H1 (cell line): ENCODE results near the gene MKRN1. TPM values are rescaled to one million over a fixed set of nuclear protein-coding genes. Genes with fewer than 3 reads are reported as not detected.

ENCODE experiments used
- CTCF ChIA-PET: fragments of 300-600 bp; sonication (Branson Sonifier 250); formaldehyde crosslinking; loops from one replicate; lab custom pipeline; 2021; ENCODE audit not compliant: partially characterized antibody; lab: Charles Lee
- POLR2A ChIA-PET: fragments of 300-600 bp; sonication (Branson Sonifier 250); formaldehyde crosslinking; loops from one replicate; lab custom pipeline; 2021; ENCODE audit warnings: inconsistent platforms; ENCODE audit not compliant: partially characterized antibody; lab: Charles Lee
- DNase-seq, 2 experiments: peaks; one replicate each; pipeline versions ENCODE4 v3.0.0 to v3.0.0-alpha.2; 2010 to 2022; ENCODE audit warnings: low spot score in 2 of 2, low read depth in 1 of 2, mixed read lengths in 1 of 2
- FAIRE-seq: peaks from 2 replicates; lab custom pipeline; 2011; peaks lifted over from hg19 to GRCh38; lab: Jason Lieb, UNC
- H2AFZ ChIP-seq: 2 replicates; pipeline ENCODE4 v1.8.1; 2012; ENCODE audit warnings: low read length, inconsistent platforms
- H2AK5ac ChIP-seq: 2 replicates; pipeline ENCODE4 v1.6.1; 2013; ENCODE audit warnings: low read depth, low read length
- H2BK120ac ChIP-seq: replicated peaks from 2 replicates; pipeline ENCODE3; 2013; ENCODE audit warnings: low read depth, low read length, inconsistent platforms
- H2BK12ac ChIP-seq: 2 replicates; pipeline ENCODE4 v1.6.1; 2013; ENCODE audit warnings: low read depth, low read length
- H2BK15ac ChIP-seq: 2 replicates; pipeline ENCODE4 v1.6.1; 2013; ENCODE audit warnings: low read length
- H2BK20ac ChIP-seq: 2 replicates; pipeline ENCODE4 v1.6.1; 2013; ENCODE audit warnings: low read length
- H2BK5ac ChIP-seq: 2 replicates; pipeline ENCODE4 v1.6.1; 2013; ENCODE audit warnings: low read depth, low read length
- H3K14ac ChIP-seq: 2 replicates; pipeline ENCODE4 v1.6.1; 2013; ENCODE audit warnings: inconsistent platforms; ENCODE audit not compliant: insufficient read length
- H3K18ac ChIP-seq: 2 replicates; pipeline ENCODE4 v1.6.1; 2013; ENCODE audit warnings: low read length; ENCODE audit errors: extremely low read depth
- H3K23ac ChIP-seq: 2 replicates; pipeline ENCODE4 v1.6.1; 2013; ENCODE audit warnings: inconsistent platforms; ENCODE audit not compliant: insufficient read length
- H3K23me2 ChIP-seq: 2 replicates; pipeline ENCODE4 v1.6.1; 2013; ENCODE audit warnings: low read depth, low read length
- H3K27ac ChIP-seq: 2 replicates; pipeline ENCODE4 v1.6.1; 2011; ENCODE audit warnings: low read depth, low read length, inconsistent platforms
- H3K27me3 ChIP-seq, 4 experiments: replicated peaks in 1 of 4; 1 replicate in 1 of 4; 2 replicates in 3 of 4; pipeline versions ENCODE4 v1.6.1 to v1.8.1; 2011 to 2013; ENCODE audit warnings: low read length in 3 of 4, mild to moderate bottlenecking in 3 of 4, inconsistent platforms in 2 of 4, mixed read lengths in 2 of 4, moderate library complexity in 1 of 4; ENCODE audit not compliant: control insufficient read depth in 3 of 4, insufficient read depth in 3 of 4; ENCODE audit errors: extremely low read depth in 1 of 4
- H3K36me3 ChIP-seq, 4 experiments: 2 replicates each; pipeline versions ENCODE4 v1.6.1 to v1.8.1; 2011 to 2013; ENCODE audit warnings: mild to moderate bottlenecking in 4 of 4, low read length in 3 of 4, moderate library complexity in 2 of 4, control low read depth in 1 of 4, inconsistent platforms in 1 of 4; ENCODE audit not compliant: insufficient read depth in 4 of 4, control insufficient read depth in 2 of 4
- H3K4ac ChIP-seq: replicated peaks from 2 replicates; pipeline ENCODE3; 2013; ENCODE audit warnings: low read length, low read depth, mixed read lengths, inconsistent platforms; ENCODE audit not compliant: insufficient read length
- H3K4me1 ChIP-seq, 4 experiments: replicated peaks in 1 of 4; 1 replicate in 1 of 4; 2 replicates in 3 of 4; pipeline versions ENCODE4 v1.6.1 to v1.8.1; 2011 to 2013; ENCODE audit warnings: low read length in 3 of 4, inconsistent platforms in 2 of 4, mixed read lengths in 1 of 4; ENCODE audit not compliant: insufficient read depth in 4 of 4, control insufficient read depth in 3 of 4
- H3K4me2 ChIP-seq, 2 experiments: 2 replicates each; pipeline versions ENCODE4 v1.6.1 to v1.8.1; 2011 to 2013; ENCODE audit warnings: low read depth in 2 of 2, low read length in 2 of 2, control low read depth in 1 of 2, inconsistent platforms in 1 of 2, mild to moderate bottlenecking in 1 of 2; ENCODE audit not compliant: insufficient read depth in 1 of 2
- H3K4me3 ChIP-seq, 4 experiments: fragments of 200-600, 300-600 bp in 1 of 4; sonication (generic), shearing (Covaris generic), sonication (Bioruptor Twin) in 1 of 4; 2 replicates each; pipeline versions ENCODE4 v1.5.1 to v1.8.1; 2011 to 2016; ENCODE audit warnings: low read length in 4 of 4, low read depth in 3 of 4, control low read depth in 2 of 4, inconsistent platforms in 2 of 4, mild to moderate bottlenecking in 2 of 4, mixed read lengths in 1 of 4, moderate library complexity in 1 of 4; ENCODE audit not compliant: insufficient read depth in 2 of 4; ENCODE audit errors: extremely low read depth in 1 of 4
- H3K56ac ChIP-seq: replicated peaks from 2 replicates; pipeline ENCODE3; 2013; ENCODE audit warnings: low read depth, mild to moderate bottlenecking, mixed read lengths, low read length, inconsistent platforms; ENCODE audit not compliant: insufficient read length
- H3K79me1 ChIP-seq: 2 replicates; pipeline ENCODE4 v1.6.1; 2013; ENCODE audit warnings: low read depth, low read length, control low read depth
- H3K79me2 ChIP-seq, 2 experiments: 2 replicates each; pipeline versions ENCODE4 v1.6.1 to v1.8.1; 2012 to 2013; ENCODE audit warnings: low read length in 2 of 2, mild to moderate bottlenecking in 2 of 2, inconsistent platforms in 1 of 2; ENCODE audit not compliant: insufficient read depth in 2 of 2, control insufficient read depth in 1 of 2
- H3K9ac ChIP-seq, 4 experiments: replicated peaks in 1 of 4; 1 replicate in 1 of 4; 2 replicates in 3 of 4; pipeline versions ENCODE4 v1.6.1 to v1.8.1; 2011 to 2013; ENCODE audit warnings: low read depth in 3 of 4, low read length in 3 of 4, control low read depth in 2 of 4, mild to moderate bottlenecking in 2 of 4, moderate library complexity in 2 of 4, inconsistent platforms in 1 of 4; ENCODE audit errors: extremely low read depth in 1 of 4
- H3K9me3 ChIP-seq, 2 experiments: 2 replicates each; pipeline versions ENCODE4 v1.6.1 to v1.8.1; 2012 to 2013; ENCODE audit warnings: mild to moderate bottlenecking in 2 of 2, moderate library complexity in 2 of 2, control low read depth in 1 of 2, inconsistent platforms in 1 of 2, low read depth in 1 of 2, low read length in 1 of 2, mixed read lengths in 1 of 2; ENCODE audit not compliant: insufficient read depth in 2 of 2
- H4K20me1 ChIP-seq, 2 experiments: replicated peaks in 1 of 2; 2 replicates each; pipeline versions ENCODE3 to v1.8.1; 2011 to 2013; ENCODE audit warnings: inconsistent platforms in 2 of 2, low read length in 2 of 2, mild to moderate bottlenecking in 1 of 2; ENCODE audit not compliant: insufficient read depth in 2 of 2, control insufficient read depth in 1 of 2
- H4K5ac ChIP-seq: 2 replicates; pipeline ENCODE4 v1.6.1; 2013; ENCODE audit warnings: low read length, low read depth, mixed read lengths, inconsistent platforms; ENCODE audit not compliant: insufficient read length
- H4K8ac ChIP-seq: 2 replicates; pipeline ENCODE4 v1.8.0; 2013; ENCODE audit warnings: mild to moderate bottlenecking, moderate library complexity, low read length, inconsistent platforms; ENCODE audit not compliant: insufficient read depth; ENCODE audit errors: extremely low read depth
- H4K91ac ChIP-seq: replicated peaks from 2 replicates; pipeline ENCODE3; 2013; ENCODE audit warnings: low read length, mixed read lengths, inconsistent platforms; ENCODE audit not compliant: insufficient read length
- ATF3 ChIP-seq: IDR thresholded peaks from 2 replicates; pipeline ENCODE4 v1.6.1; 2011; ENCODE audit warnings: low read depth, mild to moderate bottlenecking, low read length; ENCODE audit not compliant: insufficient read depth
- CTCF ChIP-seq, 3 experiments: IDR thresholded peaks; 1 replicate in 2 of 3; 2 replicates in 1 of 3; pipeline versions ENCODE4 v1.5.1 to v1.6.1; 2011; ENCODE audit warnings: low read length in 3 of 3, mild to moderate bottlenecking in 3 of 3, inconsistent platforms in 2 of 3, low read depth in 1 of 3, moderate library complexity in 1 of 3; ENCODE audit not compliant: insufficient read depth in 1 of 3; ENCODE audit errors: control extremely low read depth in 1 of 3
- GTF2F1 ChIP-seq: IDR thresholded peaks from 2 replicates; pipeline ENCODE4 v1.6.1; 2012; ENCODE audit warnings: low read depth, low read length, improper control_type of control experiment, borderline replicate concordance
- MAX ChIP-seq: IDR thresholded peaks from 2 replicates; pipeline ENCODE4 v1.6.1; 2012; ENCODE audit warnings: inconsistent platforms
- NRF1 ChIP-seq: IDR thresholded peaks from 2 replicates; pipeline ENCODE4 v1.6.1; 2011; ENCODE audit warnings: mild to moderate bottlenecking, low read depth, low read length, improper control_type of control experiment
- POLR2AphosphoS5 ChIP-seq: IDR thresholded peaks from 2 replicates; pipeline ENCODE4 v1.6.1; 2011; ENCODE audit warnings: low read depth, low read length
- RAD21 ChIP-seq, 2 experiments: IDR thresholded peaks in 1 of 2; conservative IDR thresholded peaks in 1 of 2; 2 replicates each; pipeline ENCODE4 v1.6.1; 2011; ENCODE audit warnings: low read depth in 2 of 2, low read length in 2 of 2, improper control_type of control experiment in 1 of 2, inconsistent platforms in 1 of 2, mild to moderate bottlenecking in 1 of 2, moderate library complexity in 1 of 2
- TEAD4 ChIP-seq: IDR thresholded peaks from 2 replicates; pipeline ENCODE4 v1.6.1; 2012; ENCODE audit warnings: low read depth, low read length, inconsistent platforms, mixed read lengths
- WGBS, 2 experiments: shearing (Covaris generic) in 1 of 2; methylation state at CpG; one replicate each; pipeline versions ENCODE4 v1.1.6 to v1.1.7; 2013 to 2015; ENCODE audit warnings: low lambda C conversion rate in 2 of 2, mixed read lengths in 2 of 2, inconsistent platforms in 1 of 2, low coverage in 1 of 2, missing lambda C conversion rate in 1 of 2; ENCODE audit not compliant: insufficient replicate concordance in 2 of 2, insufficient coverage in 1 of 2, insufficient read length in 1 of 2; ENCODE audit errors: extremely low coverage in 1 of 2, missing lambda C conversion rate in 1 of 2; 5-methylcytosine and 5-hydroxymethylcytosine counted together
- polyA plus RNA-seq, 7 experiments: library from polyadenylated mRNA; depleted of rRNA in 3 of 7; stranded (reverse) in 5 of 7; unstranded in 2 of 7; fragments of >200 nt in 5 of 7; fragments of 200-250 nt in 2 of 7; gene quantifications; 1 replicate in 5 of 7; 2 replicates in 1 of 7; 4 replicates in 1 of 7; pipeline versions ENCODE4 v1.2.1 to v1.2.3, GENCODE V29; 2011 to 2013; ENCODE audit warnings: missing spikeins in 2 of 7, mixed read lengths in 2 of 7
- total RNA-seq: library from RNA; stranded (reverse); fragmentation: NEBNext Ultra II Directional; extraction: Animal tissue kit (Norgen Biotek cat#: 25700); gene quantifications from 2 replicates; pipeline ENCODE4 v1.2.1, GENCODE V29; 2021

MKRN1 gene
- total and polyA plus RNA-seq, 2 of the 8 experiments (the other 6 are each of a cell fraction or from before 2014, with no cell fraction given): 46.2 to 99.6 TPM

- FAIRE-seq: peak; percentile 39
- TF ChIP-seq MAX: 0 out of 2 replicates have a peak, but pooled peaks have one; percentile 15
- TF ChIP-seq RAD21 (IDR thresholded peaks at IDR 0.05 in 1 of 2, conservative IDR thresholded peaks at IDR 0.05 in 1 of 2; ENCODE audit: low read depth in 2 of 2, low read length in 2 of 2): peak; percentile 31 to 54
- TF ChIP-seq TEAD4: no peak
- no peak for TF ChIP-seq POLR2AphosphoS5
- TF ChIP-seq NRF1: no peak
- TF ChIP-seq GTF2F1: no peak
- TF ChIP-seq ATF3: no peak
- peak in 1 of 3 experiments; percentile 25; a peak in 1 of 4 replicates for TF ChIP-seq CTCF (IDR thresholded peaks at IDR 0.05; ENCODE audit: control extremely low read depth in 1 of 3, insufficient read depth in 1 of 3, low read depth in 1 of 3, low read length in 3 of 3)
These were observed 27.6 kb upstream of the MKRN1 start for GRCh38 chr7:140506788-140507464.

More at GRCh38 chr7:140506788-140507464, 27.6 kb upstream of the MKRN1 start:
- H3K56ac ChIP-seq: no peak overlapping the region
- H3K18ac ChIP-seq: no peak overlapping the region; the same call in 1 of the 2 replicates
- no peak overlapping the region for H3K4me3 ChIP-seq
- H2BK5ac ChIP-seq: peak overlapping the region; percentile 47; the same call in 1 of the 2 replicates
- no peak overlapping the region for H2BK20ac ChIP-seq
- peak; percentile 34 to 57 for DNase-seq
- peak overlapping the region; percentile 68; the same call in 1 of the 2 replicates for H2BK12ac ChIP-seq
- ChIA-PET CTCF (interaction anchor here (0.6 to 18.4 kb wide), 6 partner anchors 9 to 167 kb away, joined by 3 to 322 read pairs (median 6); partner anchors contain the start of gene DENND2A), POLR2A (interaction anchor here (0.7 to 1.2 kb wide), 2 partner anchors 11 to 29 kb away, joined by 4 to 5 read pairs; no protein-coding TSS in a partner anchor)
- no peak overlapping the region for H4K91ac ChIP-seq
- no peaks in the 10 kb centered on the region for H4K20me1 ChIP-seq
- H2AK5ac ChIP-seq: no peak overlapping the region
- H3K27me3 ChIP-seq: no peaks in the 10 kb centered on the region
- H3K4ac ChIP-seq: no peak overlapping the region
- peak overlapping the region in 1 of 2 experiments; percentile 51; a peak in 2 of 4 replicates for H3K4me2 ChIP-seq
- no peak overlapping the region; the same call in 1 of the 2 replicates for H3K27ac ChIP-seq
- no peaks in the 10 kb centered on the region for H3K23me2 ChIP-seq
- no peaks in the 10 kb centered on the region for H3K9me3 ChIP-seq
- no peaks in the 10 kb centered on the region for H3K36me3 ChIP-seq
- H3K4me1 ChIP-seq: peaks cover 5 to 13% (median 5%) of the 10 kb centered on the region in 4 experiments; a peak in 5 of 7 replicates
- WGBS, 2 experiments: 64% methylated on average over 5 of the region's 5 CpGs; no CpG with 5 or more reads in 1 of the 2 experiments
- no peak overlapping the region for H3K9ac ChIP-seq
- no peak overlapping the region for H2BK120ac ChIP-seq
- H2BK15ac ChIP-seq: no peak overlapping the region
- H2AFZ ChIP-seq: no peak overlapping the region
- no peak overlapping the region for H3K23ac ChIP-seq
- H4K8ac ChIP-seq: no peak overlapping the region
- no peak overlapping the region for H4K5ac ChIP-seq
- H3K79me2 ChIP-seq: no peaks in the 10 kb centered on the region
- H3K14ac ChIP-seq: no peak overlapping the region
- H3K79me1 ChIP-seq: no peaks in the 10 kb centered on the region
